Gastrocnemius medialis (tissue), 4 donors: ENCODE measurements around the gene ANXA3. TPM values are rescaled to one million over a fixed set of nuclear protein-coding genes. Genes with fewer than 3 reads are reported as not detected.

Source experiments
- ATAC-seq, 2 donors: fragments of 150-250 bp; one replicate each; pipeline ENCODE4 v1.9.1; 2016
- DNase-seq, 2 donors: peaks; one replicate each; pipeline ENCODE4 v3.0.0-alpha.2; 2019
- H3K27ac ChIP-seq, 4 donors: fragments of 200-600 bp; sonication (generic); 1 replicate in 1 of 4; 2 replicates in 3 of 4; pipeline ENCODE4 v1.5.1; 2016 to 2018; ENCODE audit warnings: mild to moderate bottlenecking in 2 of 4, moderate library complexity in 1 of 4
- H3K27me3 ChIP-seq, 3 donors: fragments of 200-600 bp; sonication (generic) in 2 of 3; 1 replicate in 1 of 3; 2 replicates in 2 of 3; pipeline versions ENCODE4 v1.5.1 to v1.6.0; 2016 to 2019; ENCODE audit warnings: mild to moderate bottlenecking in 1 of 3, moderate library complexity in 1 of 3
- H3K36me3 ChIP-seq, 2 donors: fragments of 200-600 bp; sonication (generic) in 1 of 2; one replicate each; pipeline ENCODE4 v1.5.1; 2017 to 2018
- H3K4me1 ChIP-seq, 2 donors: fragments of 200-600 bp; sonication (generic) in 1 of 2; one replicate each; pipeline ENCODE4 v1.5.1; 2016 to 2017; ENCODE audit warnings: mild to moderate bottlenecking in 2 of 2
- H3K4me3 ChIP-seq, 4 donors: fragments of 200-600 bp; sonication (generic) in 3 of 4; 1 replicate in 1 of 4; 2 replicates in 3 of 4; pipeline ENCODE4 v1.5.1; 2016 to 2019; ENCODE audit warnings: mild to moderate bottlenecking in 2 of 4
- H3K9me3 ChIP-seq, 3 donors: fragments of 200-600 bp; sonication (generic) in 2 of 3; 1 replicate in 1 of 3; 2 replicates in 2 of 3; pipeline ENCODE4 v1.5.1; 2016 to 2019
- POLR2A ChIP-seq, 2 donors: fragments of 450-650 bp; IDR thresholded peaks; one replicate each; pipeline ENCODE4 v1.6.1; 2017; ENCODE audit warnings: antibody characterized with exemption in 2 of 2, mild to moderate bottlenecking in 2 of 2, moderate library complexity in 2 of 2
- in situ Hi-C, 4 donors: fragments of 200-750 bp; cut with MboI; loops; one replicate each; pipeline versions ENCODE4 v1.15.0 to v1.8.0; 2017; ENCODE audit warnings: low sequenced_read_pairs in 4 of 4
- intact Hi-C: fragments of 100-400 bp; cut with DNase I; formaldehyde crosslinking; loops from one replicate; pipeline ENCODE4 v1.15.1; 2023; ENCODE audit warnings: low total_unique reads
- total RNA-seq, 4 donors: library from RNA; depleted of rRNA; stranded (reverse); fragments of >200 nt; gene quantifications; one replicate each; pipeline versions ENCODE4 v1.1.0 to v1.2.3, GENCODE V29; 2016
- TF ChIP-seq, protein P1 (sequence below), 5 experiments: fragments of 450-650 bp in 3 of 5; fragments of 200-600 bp in 2 of 5; sonication (generic) in 2 of 5; IDR thresholded peaks in 4 of 5; conservative IDR thresholded peaks in 1 of 5; 1 replicate in 4 of 5; 2 replicates in 1 of 5; pipeline ENCODE4 v1.5.1; 2016 to 2019; ENCODE audit warnings: antibody characterized with exemption in 5 of 5, mild to moderate bottlenecking in 3 of 5, moderate library complexity in 3 of 5

The ANXA3 gene
- total RNA-seq, 4 donors from 2014 or later: 15.4 to 22.8 (median 17.7) TPM

- intact Hi-C loops (loop anchor here (10.0 kb wide), 1 partner anchor 156 kb away; the partner anchor contains the start of gene BMP2K), in situ Hi-C loops (loop anchor here in 1 of 4 donors (10.0 kb wide), 1 partner anchor 236 kb away; no protein-coding TSS in a partner anchor)
- no peaks in the 10 kb centered on the region for H3K9me3 ChIP-seq
- no peak overlapping the region for H3K27ac ChIP-seq
- TF ChIP-seq, protein P1, sequence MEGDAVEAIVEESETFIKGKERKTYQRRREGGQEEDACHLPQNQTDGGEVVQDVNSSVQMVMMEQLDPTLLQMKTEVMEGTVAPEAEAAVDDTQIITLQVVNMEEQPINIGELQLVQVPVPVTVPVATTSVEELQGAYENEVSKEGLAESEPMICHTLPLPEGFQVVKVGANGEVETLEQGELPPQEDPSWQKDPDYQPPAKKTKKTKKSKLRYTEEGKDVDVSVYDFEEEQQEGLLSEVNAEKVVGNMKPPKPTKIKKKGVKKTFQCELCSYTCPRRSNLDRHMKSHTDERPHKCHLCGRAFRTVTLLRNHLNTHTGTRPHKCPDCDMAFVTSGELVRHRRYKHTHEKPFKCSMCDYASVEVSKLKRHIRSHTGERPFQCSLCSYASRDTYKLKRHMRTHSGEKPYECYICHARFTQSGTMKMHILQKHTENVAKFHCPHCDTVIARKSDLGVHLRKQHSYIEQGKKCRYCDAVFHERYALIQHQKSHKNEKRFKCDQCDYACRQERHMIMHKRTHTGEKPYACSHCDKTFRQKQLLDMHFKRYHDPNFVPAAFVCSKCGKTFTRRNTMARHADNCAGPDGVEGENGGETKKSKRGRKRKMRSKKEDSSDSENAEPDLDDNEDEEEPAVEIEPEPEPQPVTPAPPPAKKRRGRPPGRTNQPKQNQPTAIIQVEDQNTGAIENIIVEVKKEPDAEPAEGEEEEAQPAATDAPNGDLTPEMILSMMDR (IDR thresholded peaks at IDR 0.05 in 4 of 5, conservative IDR thresholded peaks at IDR 0.05 in 1 of 5): no peak
- no peak for TF ChIP-seq POLR2A (IDR thresholded peaks at IDR 0.05)
- no peaks in the 10 kb centered on the region for H3K4me1 ChIP-seq
- no peaks in the 10 kb centered on the region for H3K27me3 ChIP-seq
- no peak overlapping the region for H3K4me3 ChIP-seq
- no peak for DNase-seq
- ATAC-seq: no peak
- H3K36me3 ChIP-seq: no peaks in the 10 kb centered on the region
These were observed 66.9 kb downstream of the ANXA3 start for GRCh38 chr4:78618436-78618835.

- no peak for ATAC-seq
These were observed 69.8 kb downstream of the ANXA3 start for GRCh38 chr4:78621395-78621794.

DNA sequence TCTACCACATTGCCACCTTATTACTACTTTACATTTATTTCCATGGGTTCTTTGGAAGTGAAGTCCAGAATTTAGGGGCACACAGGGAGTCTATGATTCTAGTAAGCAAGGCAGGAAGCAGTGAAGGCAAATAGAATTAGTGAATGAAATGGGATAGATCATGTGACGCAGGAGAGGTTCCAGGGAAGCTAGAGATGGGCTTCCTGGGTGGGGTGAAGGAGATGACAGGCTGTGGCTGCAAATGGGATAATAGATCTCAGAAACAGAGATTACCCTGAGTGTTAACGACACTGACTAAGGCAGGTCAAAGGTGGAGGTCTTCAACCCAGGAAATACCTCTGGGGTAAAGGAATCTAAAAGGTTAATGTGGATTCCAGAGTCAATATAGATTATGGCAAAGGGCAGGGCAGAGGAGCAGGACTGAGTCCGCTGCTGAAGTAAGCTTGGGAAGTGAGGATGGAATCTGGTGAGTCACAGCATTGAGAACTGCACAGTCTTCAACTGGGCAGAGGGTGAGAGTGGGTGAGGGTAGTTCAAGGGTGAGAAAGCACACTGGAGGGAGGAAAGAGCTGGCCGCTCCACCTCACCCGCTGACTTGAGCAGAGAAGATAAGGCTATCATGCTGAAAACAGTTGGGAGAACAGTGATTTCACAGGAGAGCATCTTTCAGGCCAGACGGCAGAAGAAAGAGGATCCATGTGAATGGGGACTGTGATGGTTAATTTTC, 70.8 kb downstream of the ANXA3 start:
- H3K27ac ChIP-seq: no peak overlapping the region
- ATAC-seq (no peak), DNase-seq (no peak)
- intact Hi-C loops: no loop called here
- in situ Hi-C loops: no loop called here
- no peaks in the 10 kb centered on the region for H3K4me1 ChIP-seq
- H3K4me3 ChIP-seq: no peak overlapping the region
- no peaks in the 10 kb centered on the region for H3K9me3 ChIP-seq
- no peaks in the 10 kb centered on the region for H3K36me3 ChIP-seq
- TF ChIP-seq, protein P1 (IDR thresholded peaks at IDR 0.05 in 4 of 5, conservative IDR thresholded peaks at IDR 0.05 in 1 of 5): no peak
- no peak for TF ChIP-seq POLR2A (IDR thresholded peaks at IDR 0.05)
- H3K27me3 ChIP-seq: no peaks in the 10 kb centered on the region

More at GRCh38 chr4:78621395-78621794, 69.8 kb downstream of the ANXA3 start:
- TF ChIP-seq, protein P1 (IDR thresholded peaks at IDR 0.05 in 4 of 5, conservative IDR thresholded peaks at IDR 0.05 in 1 of 5): no peak
- no peak for TF ChIP-seq POLR2A (IDR thresholded peaks at IDR 0.05)
- no peaks in the 10 kb centered on the region for H3K36me3 ChIP-seq
- H3K9me3 ChIP-seq: no peaks in the 10 kb centered on the region
- in situ Hi-C loops (no loop called here), intact Hi-C loops (no loop called here)
- H3K4me3 ChIP-seq: no peak overlapping the region
- H3K4me1 ChIP-seq: no peaks in the 10 kb centered on the region
- no peak for DNase-seq
- H3K27me3 ChIP-seq: no peaks in the 10 kb centered on the region
- H3K27ac ChIP-seq: no peak overlapping the region

GRCh38 chr4:78624048-78624447, 72.5 kb downstream of the ANXA3 start:
- no peaks in the 10 kb centered on the region for H3K9me3 ChIP-seq
- no peaks in the 10 kb centered on the region for H3K36me3 ChIP-seq
- in situ Hi-C loops: no loop called here
- TF ChIP-seq POLR2A (IDR thresholded peaks at IDR 0.05): no peak
- TF ChIP-seq, protein P1 (IDR thresholded peaks at IDR 0.05 in 4 of 5, conservative IDR thresholded peaks at IDR 0.05 in 1 of 5): no peak
- no peak overlapping the region for H3K27ac ChIP-seq
- intact Hi-C loops: no loop called here
- no peaks in the 10 kb centered on the region for H3K27me3 ChIP-seq
- no peak for ATAC-seq
- no peak overlapping the region for H3K4me3 ChIP-seq
- no peaks in the 10 kb centered on the region for H3K4me1 ChIP-seq
- DNase-seq: no peak
